ENCODE data around the gene ANKRD26.

The ANKRD26 gene

DNA sequence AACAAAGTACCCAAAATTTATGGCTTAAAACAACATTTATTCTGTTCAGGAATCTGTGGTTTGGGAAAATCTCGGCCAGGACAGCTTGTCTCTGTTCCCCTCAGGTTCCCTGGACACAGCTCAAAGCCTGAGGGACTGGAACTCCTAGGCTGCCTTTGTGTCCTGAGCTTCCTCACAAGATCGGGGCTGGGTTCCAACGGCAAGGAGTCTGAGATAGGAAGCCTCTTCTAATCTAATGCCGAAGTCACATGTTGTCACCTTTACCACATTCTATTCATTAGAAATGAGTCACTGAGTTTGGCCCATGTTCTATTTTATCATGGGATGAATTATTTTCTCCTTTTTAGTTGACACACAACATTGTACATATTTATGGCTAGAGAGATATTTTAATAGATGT lies 80.5 kb downstream of the ANKRD26 start:
- no peak for DNase-seq

DNA sequence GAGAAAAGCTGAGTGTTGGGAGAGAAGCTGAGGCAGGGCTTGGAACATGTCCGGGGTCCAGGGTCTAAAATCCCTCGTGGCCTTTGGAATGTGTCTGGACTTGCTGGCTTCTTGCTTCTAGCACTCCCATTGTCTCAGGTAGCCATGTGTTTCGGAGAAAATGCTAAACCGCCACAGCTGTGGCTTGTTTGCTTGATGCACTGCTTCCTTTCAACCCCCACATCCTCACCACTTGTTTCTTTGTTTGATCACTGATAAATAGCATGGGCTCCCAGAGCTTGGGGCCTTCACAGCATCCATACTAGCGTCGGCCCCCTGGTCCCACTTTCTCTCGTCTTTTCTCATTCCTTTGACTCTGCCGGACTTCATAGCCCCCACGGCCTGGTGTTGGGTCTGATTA lies 102.7 kb downstream of the ANKRD26 start:
- no peak for DNase-seq

DNA sequence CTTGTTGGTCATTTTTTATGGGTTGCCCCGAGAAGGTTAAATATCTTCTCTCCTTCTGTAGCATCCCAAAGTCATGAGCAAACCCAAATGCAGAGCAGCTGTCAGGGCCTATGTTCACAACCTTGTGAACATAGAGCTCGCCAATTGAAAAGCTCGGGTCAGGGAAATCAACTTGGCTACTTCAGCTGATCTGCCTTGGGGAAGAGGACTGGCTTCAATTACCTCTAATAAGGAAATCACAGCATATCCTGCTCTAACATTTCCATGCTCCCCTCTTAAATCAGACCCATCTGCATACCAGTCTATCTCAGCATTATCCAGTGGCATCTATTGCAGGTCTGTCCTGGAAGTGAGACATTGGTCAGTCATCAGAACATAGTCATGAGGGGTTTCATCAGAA lies 105.6 kb downstream of the ANKRD26 start:
- no peak for DNase-seq

DNA sequence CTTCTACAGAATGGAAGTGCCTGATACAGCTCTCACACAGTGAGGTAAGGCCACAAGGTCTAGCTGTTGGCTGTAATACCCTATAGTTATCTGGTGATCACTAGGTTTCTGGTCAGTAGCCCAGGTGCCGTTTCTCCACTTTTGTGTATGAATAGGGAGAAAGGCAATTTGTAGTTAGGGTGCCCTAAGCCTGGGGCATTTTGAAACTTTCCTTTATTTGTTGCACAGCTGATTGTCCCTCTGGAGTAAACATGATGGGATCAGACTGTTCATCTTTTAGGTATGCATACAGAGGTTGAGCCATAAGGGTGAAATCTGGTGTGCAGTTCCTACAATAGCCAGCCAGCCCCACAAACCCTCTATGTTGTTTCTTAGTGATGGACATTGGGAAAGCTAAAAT lies 112.4 kb downstream of the ANKRD26 start:
- no peak for DNase-seq

DNA sequence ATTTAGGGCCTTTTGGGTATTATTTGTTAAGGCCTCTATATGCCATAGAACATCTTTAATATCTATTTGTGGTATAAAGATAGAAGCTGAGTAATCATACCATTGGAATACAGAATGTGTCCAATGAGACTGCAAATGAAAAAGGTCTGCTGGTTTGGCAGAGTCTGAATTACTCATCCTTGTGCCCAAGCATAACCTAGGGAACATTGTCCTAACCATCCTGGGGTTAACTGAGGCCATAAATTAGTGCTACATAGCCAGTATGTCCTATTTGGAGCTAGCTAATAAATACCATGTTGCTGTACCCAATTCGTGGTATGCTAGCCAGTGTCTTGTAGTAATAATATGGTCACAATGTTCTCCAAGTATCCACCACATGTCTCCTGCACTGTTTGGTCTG lies 117.1 kb downstream of the ANKRD26 start:
- no peak for DNase-seq

DNA sequence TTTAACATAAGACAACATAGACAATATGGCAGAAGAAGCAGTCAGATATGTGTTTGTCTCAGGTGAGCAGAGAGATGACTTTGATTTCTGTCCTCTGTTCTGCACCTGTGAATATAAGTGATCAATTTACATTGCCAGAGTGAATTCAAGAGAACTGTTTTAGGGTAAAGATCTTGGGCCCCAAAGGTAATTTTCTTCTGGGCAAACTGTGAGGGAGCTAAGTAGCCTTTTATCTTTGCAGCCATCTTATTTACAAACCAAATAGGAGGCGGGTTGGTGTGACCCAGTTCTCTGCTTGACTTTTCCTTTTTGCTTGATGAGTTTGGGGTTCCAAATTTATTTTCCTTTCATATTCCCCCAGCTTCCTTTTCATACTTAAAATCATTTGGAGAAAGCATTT lies 118.2 kb downstream of the ANKRD26 start:
- no peak for DNase-seq

DNA sequence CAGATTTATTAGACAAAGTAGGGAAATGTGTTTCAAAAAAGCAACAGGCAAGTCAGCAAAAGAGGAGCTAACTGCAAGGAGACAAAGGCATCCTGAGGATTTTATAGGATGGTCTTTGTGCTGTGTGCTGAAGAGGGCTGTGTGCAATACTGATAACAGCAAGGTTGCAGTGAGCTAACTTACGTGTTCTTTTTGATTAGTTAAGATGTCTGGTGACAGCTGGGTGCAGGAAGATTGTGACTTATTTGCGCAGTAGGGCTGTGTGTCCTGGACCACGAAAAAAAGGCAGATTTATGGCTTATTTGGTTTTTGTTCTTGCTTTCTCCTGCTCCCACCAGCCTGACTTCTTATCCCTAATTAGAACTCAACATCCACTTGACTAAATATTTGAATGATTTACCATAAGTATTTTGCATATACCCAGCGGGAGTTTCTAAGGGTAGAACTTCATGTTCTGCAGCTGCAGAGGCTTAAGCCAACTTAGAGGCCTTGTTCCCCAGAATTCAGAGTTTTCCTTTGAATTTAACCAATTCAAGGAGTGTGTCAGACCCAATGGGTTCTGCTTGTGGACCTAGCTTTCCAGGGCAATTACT lies 119.0 kb downstream of the ANKRD26 start:
- DNase-seq: no peak

DNA sequence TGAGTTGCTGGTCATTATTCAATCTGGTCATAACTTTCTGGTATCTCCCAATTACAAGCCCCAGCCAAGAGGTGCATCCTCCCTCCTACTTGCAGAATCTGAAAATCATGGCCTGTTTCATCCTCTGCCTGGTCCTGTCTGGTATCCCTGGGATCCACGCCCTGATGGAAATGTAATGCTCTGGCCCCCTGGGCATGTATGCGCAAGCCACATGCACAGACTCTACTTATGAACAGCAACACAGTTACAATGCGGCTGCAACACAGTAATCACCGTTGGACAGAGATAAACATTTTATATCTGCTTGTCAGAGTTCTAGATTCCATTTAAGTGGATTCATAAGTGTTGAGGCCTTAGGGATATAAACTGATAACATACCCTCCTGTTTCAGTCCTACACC lies 121.8 kb downstream of the ANKRD26 start:
- no peak for DNase-seq

DNA sequence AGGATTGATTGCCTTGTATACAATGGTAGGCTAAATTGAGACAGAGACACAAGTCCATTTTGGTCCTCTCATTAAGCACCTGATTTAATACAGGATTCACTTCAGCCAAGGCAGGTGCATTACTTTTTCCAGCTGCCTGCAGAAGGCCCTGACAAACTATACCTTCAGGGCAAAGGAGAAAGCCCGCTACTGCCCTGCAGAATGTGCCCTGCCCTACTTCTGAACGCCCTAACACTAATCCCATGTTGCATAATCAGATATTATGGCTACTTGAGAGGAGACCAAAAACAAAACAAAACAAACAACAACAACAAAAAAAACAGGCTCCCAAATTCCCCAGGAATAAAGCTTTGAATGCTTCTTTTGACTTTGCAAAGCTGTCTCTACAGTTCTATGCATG lies 122.7 kb downstream of the ANKRD26 start:
- no peak for DNase-seq

DNA sequence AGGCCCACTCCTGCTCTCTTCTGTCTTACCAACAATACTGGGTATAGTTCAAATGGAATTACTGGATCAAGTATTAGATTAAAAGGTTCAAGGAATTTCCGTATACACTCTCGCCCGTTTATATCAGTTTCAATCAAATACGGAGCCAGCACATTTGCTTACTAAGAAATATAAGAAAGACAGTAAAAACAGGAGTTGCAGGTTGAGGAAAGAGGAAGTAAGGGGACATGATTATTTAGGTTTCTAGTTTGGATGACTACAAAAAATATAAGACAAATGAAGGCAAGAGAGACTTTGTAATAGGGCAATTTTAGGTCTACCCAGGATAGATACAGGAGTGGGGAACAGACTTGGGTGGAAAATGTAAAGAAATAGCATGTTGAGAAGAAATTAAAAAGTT lies 129.6 kb downstream of the ANKRD26 start:
- DNase-seq: no peak

DNA sequence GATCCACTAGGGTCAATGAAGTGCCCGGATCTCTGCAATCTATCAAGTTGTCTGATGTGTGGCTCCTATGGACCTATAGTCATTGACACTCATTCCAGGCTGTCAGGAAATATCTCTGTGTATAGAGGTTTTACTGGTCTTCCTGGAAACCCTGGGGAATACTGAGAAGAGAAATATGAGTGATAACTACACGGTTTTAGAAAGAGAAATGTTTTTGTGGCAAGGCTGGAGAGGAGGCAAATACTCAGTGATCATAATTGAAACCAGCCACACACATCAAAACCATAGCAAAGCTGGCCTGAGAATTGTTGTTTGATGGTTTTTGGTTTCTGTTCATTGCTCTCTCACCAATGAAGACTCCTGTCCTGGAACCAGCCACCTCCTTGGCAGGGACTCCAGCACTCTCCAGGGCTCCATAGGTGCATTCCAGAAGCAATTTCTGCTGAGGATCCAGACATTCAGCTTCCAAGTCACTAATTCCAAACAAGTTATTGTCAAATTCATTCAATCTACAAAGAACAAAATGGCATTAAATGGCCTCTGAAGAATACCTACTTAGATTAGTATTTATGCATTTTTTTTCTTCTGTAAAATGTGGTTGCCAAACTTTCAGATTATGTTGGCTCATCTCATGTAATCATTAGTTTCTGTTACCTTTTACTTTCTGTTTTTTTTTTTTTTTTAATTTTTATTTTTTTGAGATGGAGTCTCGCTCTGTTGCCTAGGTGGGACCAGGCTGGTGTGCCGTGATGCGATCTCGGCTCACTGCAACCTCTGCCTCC lies 131.0 kb downstream of the ANKRD26 start:
- no peak for DNase-seq

DNA sequence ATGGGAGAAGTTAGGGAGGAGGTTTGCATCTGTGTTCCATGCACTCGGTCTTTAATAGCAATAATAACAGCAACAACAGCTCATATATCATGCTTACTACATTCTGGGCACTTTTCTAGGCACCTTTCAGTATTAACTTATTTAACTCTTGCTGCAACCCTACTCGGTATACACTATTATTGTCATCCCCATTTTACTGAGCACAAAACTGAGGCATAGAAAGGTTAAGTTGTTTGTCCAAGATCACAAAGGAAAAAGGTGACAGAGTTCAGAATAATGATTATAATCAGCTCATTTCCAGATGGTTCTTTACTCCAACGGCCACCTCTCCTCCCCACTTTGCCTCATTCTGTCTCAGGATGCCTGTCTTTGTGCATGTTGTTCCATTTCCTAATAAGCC lies 137.5 kb downstream of the ANKRD26 start:
- DNase-seq: no peak

DNA sequence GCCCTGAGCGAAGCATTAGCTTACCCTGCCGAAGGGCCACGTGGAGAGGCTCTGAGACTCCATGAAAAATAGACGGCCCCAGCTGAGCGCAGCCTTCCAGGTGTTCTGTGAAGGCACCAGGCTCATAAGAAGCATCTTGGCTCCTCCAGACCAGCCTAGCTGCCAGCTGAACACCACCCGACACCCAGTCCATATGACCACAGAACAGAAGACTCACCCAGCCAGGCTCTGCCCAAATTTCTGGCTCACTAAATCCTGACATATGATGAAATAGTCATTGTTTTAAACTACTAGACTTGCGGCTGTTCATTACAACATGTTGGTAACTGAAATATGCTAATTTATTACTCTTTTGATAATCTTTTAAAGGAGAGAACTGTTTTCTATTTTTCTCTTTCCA lies 140.0 kb downstream of the ANKRD26 start:
- no peak for DNase-seq

DNA sequence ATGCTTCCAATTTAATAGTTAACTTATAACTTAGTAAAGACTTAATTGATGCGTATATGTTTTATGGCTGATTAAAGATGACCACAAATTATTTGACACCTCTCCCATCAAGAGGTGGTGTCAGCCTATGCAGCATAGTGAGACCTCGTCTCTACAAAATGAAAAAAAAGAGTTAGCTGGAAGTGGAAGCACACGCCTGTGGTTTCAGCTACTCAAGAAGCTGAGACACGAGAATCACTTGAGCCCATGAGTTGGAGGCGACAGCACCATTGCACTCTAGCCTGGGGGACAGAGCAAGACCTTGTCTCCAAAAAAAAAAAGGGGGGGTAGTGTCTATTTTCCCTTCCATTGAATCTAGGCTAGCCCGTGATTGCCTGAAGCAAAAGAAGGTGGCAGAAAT lies 140.5 kb downstream of the ANKRD26 start:
- no peak for DNase-seq

All from stimulated activated CD4-positive, alpha-beta T cell treated with anti-CD3 and anti-CD28 coated beads, Interleukin-12 subunit alpha, Interleukin-12 subunit beta, amount 100 ng/mL, for 4 hours (primary cell).